ENCODE data around the gene ARHGEF6.

DNA sequence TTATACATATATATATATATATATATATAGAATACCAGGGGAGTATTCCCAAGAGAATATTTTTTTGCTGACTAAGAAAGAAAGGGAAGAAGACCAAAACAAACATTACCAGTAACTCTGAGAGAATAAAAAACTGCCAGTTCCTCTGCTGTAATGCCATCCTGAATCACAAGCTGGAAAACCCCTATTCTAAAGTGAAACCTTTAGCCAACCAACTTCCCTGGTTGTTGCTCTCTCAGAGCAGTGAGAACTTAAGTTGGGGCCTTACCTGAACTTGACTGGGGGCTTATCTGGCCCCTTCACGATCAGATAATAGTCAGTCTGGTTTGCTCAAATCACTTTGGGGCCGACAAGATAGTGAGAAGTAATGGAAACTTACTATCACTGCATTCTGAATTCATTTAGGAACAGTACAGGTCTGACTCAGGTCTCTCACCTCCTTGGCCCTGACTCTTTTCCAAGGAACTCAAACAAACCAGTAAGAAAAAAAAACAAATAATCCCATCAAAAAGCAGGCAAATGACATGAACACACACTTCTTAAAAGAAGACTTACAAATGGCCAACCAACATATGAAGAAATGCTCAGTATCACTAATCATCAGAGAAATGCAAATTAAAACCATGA lies 70.3 kb downstream of the ARHGEF6 start:
- TF ChIP-seq, protein P1, sequence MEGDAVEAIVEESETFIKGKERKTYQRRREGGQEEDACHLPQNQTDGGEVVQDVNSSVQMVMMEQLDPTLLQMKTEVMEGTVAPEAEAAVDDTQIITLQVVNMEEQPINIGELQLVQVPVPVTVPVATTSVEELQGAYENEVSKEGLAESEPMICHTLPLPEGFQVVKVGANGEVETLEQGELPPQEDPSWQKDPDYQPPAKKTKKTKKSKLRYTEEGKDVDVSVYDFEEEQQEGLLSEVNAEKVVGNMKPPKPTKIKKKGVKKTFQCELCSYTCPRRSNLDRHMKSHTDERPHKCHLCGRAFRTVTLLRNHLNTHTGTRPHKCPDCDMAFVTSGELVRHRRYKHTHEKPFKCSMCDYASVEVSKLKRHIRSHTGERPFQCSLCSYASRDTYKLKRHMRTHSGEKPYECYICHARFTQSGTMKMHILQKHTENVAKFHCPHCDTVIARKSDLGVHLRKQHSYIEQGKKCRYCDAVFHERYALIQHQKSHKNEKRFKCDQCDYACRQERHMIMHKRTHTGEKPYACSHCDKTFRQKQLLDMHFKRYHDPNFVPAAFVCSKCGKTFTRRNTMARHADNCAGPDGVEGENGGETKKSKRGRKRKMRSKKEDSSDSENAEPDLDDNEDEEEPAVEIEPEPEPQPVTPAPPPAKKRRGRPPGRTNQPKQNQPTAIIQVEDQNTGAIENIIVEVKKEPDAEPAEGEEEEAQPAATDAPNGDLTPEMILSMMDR (conservative IDR thresholded peaks at IDR 0.05 in 1 of 2, IDR thresholded peaks at IDR 0.05 in 1 of 2; ENCODE audit: extremely low read depth in 1 of 2, insufficient read depth in 1 of 2, low read depth in 1 of 2, low read length in 2 of 2) = no peak
- TF ChIP-seq EZH2 (IDR thresholded peaks at IDR 0.05; ENCODE audit: borderline replicate concordance, low read length) = no peak

All from mammary epithelial cell (primary cell).